HEK293T (cell line): Measurements from ENCODE around the gene PLXDC1.

Experiments used
- CTBP1 ChIP-seq: fragments of 450-650 bp; IDR thresholded peaks from 2 replicates; pipeline ENCODE4 v1.6.1; 2016; ENCODE audit warnings: borderline replicate concordance
- FOXA1 ChIP-seq: fragments of 450-650 bp; IDR thresholded peaks from 2 replicates; pipeline ENCODE4 v1.6.1; 2016; ENCODE audit warnings: mild to moderate bottlenecking
- FOXK2 ChIP-seq: fragments of 450-650 bp; IDR thresholded peaks from 2 replicates; pipeline ENCODE4 v1.6.1; 2016; ENCODE audit warnings: mild to moderate bottlenecking
- FOXM1 ChIP-seq: fragments of 450-650 bp; IDR thresholded peaks from 2 replicates; pipeline ENCODE4 v1.6.1; 2017; ENCODE audit warnings: mild to moderate bottlenecking, borderline replicate concordance

DNA sequence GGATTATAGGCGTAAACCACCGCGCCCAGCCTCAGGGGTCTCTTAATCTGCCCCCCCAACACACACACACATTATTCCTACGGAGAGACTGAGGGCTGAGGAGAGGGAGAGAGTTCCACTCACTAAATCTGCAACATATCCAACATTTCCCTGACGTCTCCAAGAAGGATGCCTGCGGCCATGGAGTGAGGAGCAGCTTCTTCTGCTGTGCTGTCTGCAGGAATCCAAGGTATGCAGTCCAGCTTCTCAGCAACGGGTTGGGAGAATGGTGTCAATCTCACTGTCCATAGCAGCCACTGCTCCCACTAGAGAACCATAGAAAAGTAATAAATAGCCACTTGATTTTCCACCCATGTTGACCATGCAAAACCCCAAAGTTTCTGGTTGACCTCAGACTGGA, 5.1 kb upstream of the PLXDC1 start:
- TF ChIP-seq FOXA1 (no peak), CTBP1 (no peak), FOXK2 (no peak), FOXM1 (no peak)
